Daoy (cell line): ENCODE data around the gene BUD13. TPM values are rescaled to one million over a fixed set of nuclear protein-coding genes. Genes with fewer than 3 reads are reported as not detected.
"Not testable (repeated sequence)": the region's sequence is repeated elsewhere in the genome, so short reads cannot be mapped to it uniquely, and the experiment has no call there.

Experiments
- DNase-seq: peaks from one replicate; pipeline ENCODE4 v3.0.0-alpha.2; 2015; ENCODE audit warnings: low read depth
- total RNA-seq: library from RNA; depleted of rRNA; stranded (reverse); fragments of >200 nt; shearing (Covaris generic); gene quantifications from 2 replicates; pipeline ENCODE4 v1.2.3, GENCODE V29; 2014; rRNA removed

BUD13 gene
- total RNA-seq: 23.2 and 31.8 TPM in 2 replicates

GRCh38 chr11:116772443-116773202 lies at the start of gene BUD13:
BUD13 (minus strand) TSS chr11:116772987; CDS start chr11:116772964, 23 bp downstream.
- DNase-seq: peak; percentile 94

GRCh38 chr11:116822575-116822974 lies 49.8 kb upstream of the BUD13 start:
- no peak for DNase-seq

GRCh38 chr11:116821050-116821918 lies 48.5 kb upstream of the BUD13 start:
- DNase-seq: no peak

- DNase-seq: no peak
Measured at GRCh38 chr11:116819049-116819448, 46.3 kb upstream of the BUD13 start.

GRCh38 chr11:116814502-116814901 lies 41.7 kb upstream of the BUD13 start:
- no peak for DNase-seq

- no peak for DNase-seq
Measured at GRCh38 chr11:116813781-116814471, 41.1 kb upstream of the BUD13 start.

- DNase-seq: no peak
Measured at GRCh38 chr11:116813170-116813569, 40.4 kb upstream of the BUD13 start.

- DNase-seq: no peak
Measured at GRCh38 chr11:116812109-116812508, 39.3 kb upstream of the BUD13 start.

GRCh38 chr11:116811194-116811593 lies 38.4 kb upstream of the BUD13 start:
- no peak for DNase-seq

GRCh38 chr11:116808262-116809175 lies 35.7 kb upstream of the BUD13 start:
- DNase-seq: no peak

GRCh38 chr11:116807601-116808261 lies 34.9 kb upstream of the BUD13 start:
- DNase-seq: no peak

- DNase-seq: no peak
Measured at GRCh38 chr11:116804001-116804400, 31.2 kb upstream of the BUD13 start.

- not testable (repeated sequence) for DNase-seq
Measured at GRCh38 chr11:116801662-116802061, 28.9 kb upstream of the BUD13 start.

GRCh38 chr11:116800610-116801009 lies 27.8 kb upstream of the BUD13 start:
- DNase-seq: no peak

- DNase-seq: no peak
Measured at GRCh38 chr11:116798368-116798767, 25.6 kb upstream of the BUD13 start.

GRCh38 chr11:116797816-116798215 lies 25.0 kb upstream of the BUD13 start:
- no peak for DNase-seq

GRCh38 chr11:116796548-116796947 lies 23.8 kb upstream of the BUD13 start:
- DNase-seq: no peak

GRCh38 chr11:116794851-116795250 lies 22.1 kb upstream of the BUD13 start:
- DNase-seq: no peak

- DNase-seq: no peak
Measured at GRCh38 chr11:116793772-116794097, 20.9 kb upstream of the BUD13 start.

- DNase-seq: peak; percentile 59
Measured at GRCh38 chr11:116792869-116793771, 20.3 kb upstream of the BUD13 start.
